GM12874 (cell line): Measurements from ENCODE around the gene RPS27L.

Source experiments
- CTCF ChIP-seq: IDR thresholded peaks from 2 replicates; pipeline ENCODE4 v1.5.1; 2011; ENCODE audit warnings: low read depth, mild to moderate bottlenecking, control low read depth, low read length, moderate library complexity; ENCODE audit not compliant: insufficient read depth

RPS27L gene

GRCh38 chr15:63197626-63198025 lies 40.3 kb upstream of the RPS27L start:
- no peak for TF ChIP-seq CTCF

- TF ChIP-seq CTCF = no peak
Observed at GRCh38 chr15:63196842-63197241, 39.6 kb upstream of the RPS27L start.

GRCh38 chr15:63195569-63196015 lies 38.3 kb upstream of the RPS27L start:
- TF ChIP-seq CTCF = no peak

DNA sequence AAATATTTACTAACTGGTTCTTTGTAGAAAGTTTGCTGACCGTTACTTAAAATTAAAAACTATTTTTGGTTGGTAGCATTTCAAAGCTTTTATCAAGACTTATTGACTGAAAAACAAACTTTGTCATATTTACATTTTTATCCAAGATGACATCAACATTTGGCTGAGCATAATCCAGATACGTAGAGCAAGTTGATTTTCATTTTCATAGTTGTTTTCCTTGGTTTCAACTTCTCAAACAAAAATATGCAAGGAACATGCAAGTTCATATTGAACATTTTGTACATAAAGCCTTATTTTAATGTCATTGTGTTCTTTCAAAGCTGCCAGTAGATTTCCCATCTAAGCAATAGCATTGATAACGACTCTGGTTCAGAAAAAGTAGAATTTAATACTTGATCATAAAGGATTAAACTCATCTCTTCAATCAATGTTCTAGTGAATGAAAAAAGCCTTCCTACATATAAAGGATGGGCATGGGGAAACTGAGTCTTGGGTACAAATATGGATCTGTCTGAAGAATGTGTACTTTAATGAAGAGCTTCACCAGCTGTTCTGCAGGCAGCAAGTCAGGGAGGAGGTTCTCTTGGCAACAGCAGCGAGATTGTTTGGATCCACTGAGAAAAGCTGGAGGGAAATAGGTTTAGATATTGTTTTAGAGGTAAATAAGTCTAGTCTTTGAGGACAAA lies 37.7 kb upstream of the RPS27L start:
- no peak for TF ChIP-seq CTCF

DNA sequence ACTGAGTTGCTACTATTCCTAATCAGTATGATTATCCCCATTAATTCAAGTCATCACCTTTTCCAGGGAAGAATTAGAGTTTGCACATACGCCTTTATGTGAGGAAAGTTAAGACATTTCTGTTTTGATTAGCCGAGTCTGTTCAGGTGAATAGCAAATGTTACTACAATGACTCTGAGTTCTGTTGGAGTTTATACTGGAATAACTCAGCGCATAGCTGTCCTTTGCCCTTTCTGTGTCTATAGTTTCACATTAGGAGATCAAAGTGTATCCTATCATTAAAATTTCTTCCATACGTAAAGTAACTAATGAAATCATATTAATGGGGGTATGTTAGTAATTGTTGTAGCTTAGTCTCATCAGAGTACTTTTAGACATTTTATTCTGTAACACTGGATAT lies 37.0 kb upstream of the RPS27L start:
- no peak for TF ChIP-seq CTCF

DNA sequence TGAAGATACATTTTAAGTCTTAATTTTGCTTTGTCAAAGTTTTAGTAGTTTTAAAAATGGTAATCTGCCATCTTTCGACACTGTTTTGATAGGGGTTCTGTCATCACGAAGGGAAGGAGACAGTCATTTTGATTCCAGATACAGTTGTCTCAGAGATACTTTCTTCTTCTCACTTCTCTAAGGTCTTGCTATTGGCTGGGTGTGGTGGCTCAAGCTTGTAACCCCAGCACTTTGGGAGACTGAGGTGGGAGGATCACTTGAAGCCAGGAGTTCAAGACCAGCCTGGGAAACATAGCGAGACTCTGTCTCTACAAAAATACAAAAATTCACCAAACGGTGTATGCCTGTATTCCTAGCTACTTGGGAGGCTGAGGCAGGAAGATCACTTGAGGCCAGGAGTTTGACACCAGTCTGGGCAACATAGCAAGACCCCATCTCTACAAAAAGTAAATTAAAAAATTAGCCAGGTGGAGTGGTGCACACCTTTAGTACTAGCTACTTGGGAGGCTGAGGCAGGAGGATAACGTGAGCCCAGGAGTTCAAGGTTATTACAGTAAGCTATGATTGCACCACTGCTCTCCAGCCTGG lies 35.4 kb upstream of the RPS27L start:
- no peak for TF ChIP-seq CTCF

DNA sequence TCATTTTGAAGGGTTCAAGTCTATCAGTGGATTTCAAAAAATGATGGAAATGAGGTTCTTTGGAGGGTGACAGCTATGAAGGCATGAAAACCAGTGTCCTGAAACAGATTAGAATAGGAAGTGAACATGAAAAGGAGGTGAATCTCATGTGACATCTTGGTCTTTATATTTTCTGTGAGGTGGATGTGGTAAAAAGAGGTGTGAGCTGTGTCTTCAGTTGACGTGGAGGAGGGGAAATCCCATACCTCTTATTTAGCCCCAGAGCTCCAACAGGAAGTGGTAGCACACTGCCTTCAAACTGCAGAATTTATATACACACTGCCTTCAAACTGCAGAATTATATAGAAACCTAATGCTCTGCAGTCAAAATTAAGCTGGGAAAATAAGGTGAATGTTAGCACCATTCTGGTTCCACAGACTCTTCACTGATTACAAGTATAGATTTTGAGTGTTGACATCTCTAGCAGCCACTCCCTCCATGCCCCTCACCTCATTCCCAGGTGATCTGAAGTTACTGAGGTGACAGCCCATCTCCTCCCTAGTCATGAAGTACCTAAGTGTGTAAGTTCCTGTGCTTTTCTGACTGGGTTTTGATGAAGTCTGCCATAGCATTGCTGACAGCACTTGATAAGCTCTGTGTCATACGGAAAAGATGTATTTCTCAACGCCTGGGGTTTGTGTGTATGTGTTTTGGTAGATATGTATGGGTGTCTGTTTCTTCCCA lies 34.8 kb upstream of the RPS27L start:
- TF ChIP-seq CTCF = no peak
